Gastrocnemius medialis (tissue), 4 donors: ENCODE results near the gene CA4. TPM values are rescaled to one million over a fixed set of nuclear protein-coding genes. Genes with fewer than 3 reads are reported as not detected.

Experiments used
- ATAC-seq, 2 donors: fragments of 150-250 bp; one replicate each; pipeline ENCODE4 v1.9.1; 2016
- DNase-seq, 2 donors: peaks; one replicate each; pipeline ENCODE4 v3.0.0-alpha.2; 2019
- H3K27ac ChIP-seq, 4 donors: fragments of 200-600 bp; sonication (generic); 1 replicate in 1 of 4; 2 replicates in 3 of 4; pipeline ENCODE4 v1.5.1; 2016 to 2018; ENCODE audit warnings: mild to moderate bottlenecking in 2 of 4, moderate library complexity in 1 of 4
- H3K27me3 ChIP-seq, 3 donors: fragments of 200-600 bp; sonication (generic) in 2 of 3; 1 replicate in 1 of 3; 2 replicates in 2 of 3; pipeline versions ENCODE4 v1.5.1 to v1.6.0; 2016 to 2019; ENCODE audit warnings: mild to moderate bottlenecking in 1 of 3, moderate library complexity in 1 of 3
- H3K36me3 ChIP-seq, 2 donors: fragments of 200-600 bp; sonication (generic) in 1 of 2; one replicate each; pipeline ENCODE4 v1.5.1; 2017 to 2018
- H3K4me1 ChIP-seq, 2 donors: fragments of 200-600 bp; sonication (generic) in 1 of 2; one replicate each; pipeline ENCODE4 v1.5.1; 2016 to 2017; ENCODE audit warnings: mild to moderate bottlenecking in 2 of 2
- H3K4me3 ChIP-seq, 4 donors: fragments of 200-600 bp; sonication (generic) in 3 of 4; 1 replicate in 1 of 4; 2 replicates in 3 of 4; pipeline ENCODE4 v1.5.1; 2016 to 2019; ENCODE audit warnings: mild to moderate bottlenecking in 2 of 4
- H3K9me3 ChIP-seq, 3 donors: fragments of 200-600 bp; sonication (generic) in 2 of 3; 1 replicate in 1 of 3; 2 replicates in 2 of 3; pipeline ENCODE4 v1.5.1; 2016 to 2019
- POLR2A ChIP-seq, 2 donors: fragments of 450-650 bp; IDR thresholded peaks; one replicate each; pipeline ENCODE4 v1.6.1; 2017; ENCODE audit warnings: antibody characterized with exemption in 2 of 2, mild to moderate bottlenecking in 2 of 2, moderate library complexity in 2 of 2
- in situ Hi-C, 4 donors: fragments of 200-750 bp; cut with MboI; loops; one replicate each; pipeline versions ENCODE4 v1.15.0 to v1.8.0; 2017; ENCODE audit warnings: low sequenced_read_pairs in 4 of 4
- intact Hi-C: fragments of 100-400 bp; cut with DNase I; formaldehyde crosslinking; loops from one replicate; pipeline ENCODE4 v1.15.1; 2023; ENCODE audit warnings: low total_unique reads
- total RNA-seq, 4 donors: library from RNA; depleted of rRNA; stranded (reverse); fragments of >200 nt; gene quantifications; one replicate each; pipeline versions ENCODE4 v1.1.0 to v1.2.3, GENCODE V29; 2016
- TF ChIP-seq, protein P1 (sequence below), 5 experiments: fragments of 450-650 bp in 3 of 5; fragments of 200-600 bp in 2 of 5; sonication (generic) in 2 of 5; IDR thresholded peaks in 4 of 5; conservative IDR thresholded peaks in 1 of 5; 1 replicate in 4 of 5; 2 replicates in 1 of 5; pipeline ENCODE4 v1.5.1; 2016 to 2019; ENCODE audit warnings: antibody characterized with exemption in 5 of 5, mild to moderate bottlenecking in 3 of 5, moderate library complexity in 3 of 5

Gene CA4
- total RNA-seq, 4 donors from 2014 or later: 6.1 to 9.2 (median 7.2) TPM

DNA sequence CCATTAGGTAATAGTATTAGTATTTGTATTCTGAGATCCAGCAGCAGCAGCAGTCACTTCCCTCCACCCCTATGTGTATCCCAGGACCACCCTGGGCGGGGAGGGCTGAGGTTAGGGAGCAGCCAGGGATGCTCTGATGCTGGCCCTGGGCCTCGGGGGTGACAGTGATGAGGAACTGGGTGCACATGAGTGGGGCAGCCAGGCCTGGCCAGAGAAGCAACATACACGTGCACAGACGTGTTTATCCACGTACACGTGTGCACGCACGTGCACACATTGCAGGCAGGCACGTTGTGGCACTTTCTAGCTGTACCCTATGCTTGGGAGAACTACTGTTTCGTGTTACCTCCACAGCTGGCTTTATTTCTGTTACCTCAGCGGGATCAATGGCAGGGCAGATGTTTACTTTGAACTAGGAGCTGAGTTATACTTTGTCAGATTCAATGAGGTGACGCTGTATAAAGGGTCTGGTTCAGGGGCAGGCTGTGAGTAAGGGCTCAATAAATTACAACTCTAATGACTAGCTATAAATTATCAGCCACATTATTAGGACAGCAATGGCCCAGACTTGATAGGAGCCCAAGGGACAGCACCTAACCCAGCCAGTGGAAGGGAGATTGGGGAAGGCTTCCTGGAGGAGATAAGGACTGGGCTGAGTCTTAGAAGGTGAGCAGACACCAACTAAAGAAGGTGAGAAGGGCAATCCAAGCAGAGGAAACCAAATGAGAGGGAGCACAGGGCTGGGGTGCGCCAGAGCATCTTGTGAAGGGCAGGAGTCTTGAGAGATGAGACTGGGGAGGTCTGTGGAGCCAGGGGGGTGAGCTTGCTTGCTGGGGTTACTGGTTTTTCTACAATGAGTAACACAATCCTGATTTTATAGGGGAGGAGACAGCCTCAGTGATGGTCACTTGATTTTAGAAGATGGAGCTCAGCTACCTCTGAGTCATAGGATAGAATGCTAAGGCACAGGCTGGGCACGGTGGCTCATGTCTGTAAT is 22.4 kb upstream of the CA4 start:
- ATAC-seq: no peak

DNA sequence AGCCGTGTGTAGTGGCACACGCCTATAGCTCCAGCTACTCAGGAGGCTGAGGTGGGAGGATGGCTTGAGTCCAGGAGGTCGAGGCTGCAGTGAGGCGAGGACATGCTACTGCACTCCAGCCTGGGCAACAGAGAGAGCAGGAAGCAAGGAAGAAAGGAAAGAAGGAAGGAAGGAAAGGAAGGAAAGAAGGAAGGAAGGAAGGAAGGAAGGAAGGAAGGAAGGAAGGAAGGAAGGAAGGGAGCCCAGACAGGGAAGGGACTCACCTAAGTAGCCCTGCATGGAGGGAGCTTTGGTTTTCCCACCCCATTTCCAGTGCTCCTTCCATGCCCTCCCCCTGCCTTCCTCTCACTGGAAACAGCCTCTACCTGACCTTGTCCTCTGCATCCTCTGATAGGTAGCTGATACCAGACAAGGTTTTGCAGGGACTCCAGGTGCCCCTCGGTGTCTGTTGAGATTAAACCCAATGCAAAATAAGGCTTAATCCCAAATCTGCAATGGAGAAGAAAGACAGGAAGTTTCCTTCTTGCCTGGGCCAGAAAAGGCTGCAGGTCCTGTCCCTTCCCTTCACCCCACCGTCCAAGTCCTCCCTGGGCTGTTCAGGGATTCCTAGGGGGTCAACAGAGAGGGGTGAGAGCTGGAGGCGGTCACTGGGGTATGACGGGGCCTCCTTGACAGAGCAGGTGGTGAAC is 21.5 kb upstream of the CA4 start:
- intact Hi-C loops: no loop called here
- Histone ChIP-seq H3K9me3 (no peaks in the 10 kb centered on the region), H3K4me1 (no peaks in the 10 kb centered on the region), H3K27ac (no peak overlapping the region), H3K27me3 (no peaks in the 10 kb centered on the region), H3K4me3 (no peak overlapping the region), H3K36me3 (no peaks in the 10 kb centered on the region)
- DNase-seq (no peak), ATAC-seq (no peak)
- TF ChIP-seq, protein P1, sequence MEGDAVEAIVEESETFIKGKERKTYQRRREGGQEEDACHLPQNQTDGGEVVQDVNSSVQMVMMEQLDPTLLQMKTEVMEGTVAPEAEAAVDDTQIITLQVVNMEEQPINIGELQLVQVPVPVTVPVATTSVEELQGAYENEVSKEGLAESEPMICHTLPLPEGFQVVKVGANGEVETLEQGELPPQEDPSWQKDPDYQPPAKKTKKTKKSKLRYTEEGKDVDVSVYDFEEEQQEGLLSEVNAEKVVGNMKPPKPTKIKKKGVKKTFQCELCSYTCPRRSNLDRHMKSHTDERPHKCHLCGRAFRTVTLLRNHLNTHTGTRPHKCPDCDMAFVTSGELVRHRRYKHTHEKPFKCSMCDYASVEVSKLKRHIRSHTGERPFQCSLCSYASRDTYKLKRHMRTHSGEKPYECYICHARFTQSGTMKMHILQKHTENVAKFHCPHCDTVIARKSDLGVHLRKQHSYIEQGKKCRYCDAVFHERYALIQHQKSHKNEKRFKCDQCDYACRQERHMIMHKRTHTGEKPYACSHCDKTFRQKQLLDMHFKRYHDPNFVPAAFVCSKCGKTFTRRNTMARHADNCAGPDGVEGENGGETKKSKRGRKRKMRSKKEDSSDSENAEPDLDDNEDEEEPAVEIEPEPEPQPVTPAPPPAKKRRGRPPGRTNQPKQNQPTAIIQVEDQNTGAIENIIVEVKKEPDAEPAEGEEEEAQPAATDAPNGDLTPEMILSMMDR (IDR thresholded peaks at IDR 0.05 in 4 of 5, conservative IDR thresholded peaks at IDR 0.05 in 1 of 5): no peak
- TF ChIP-seq POLR2A (IDR thresholded peaks at IDR 0.05): no peak
- in situ Hi-C loops: loop anchor here in 3 of 4 donors (25.0 kb wide), 1 partner anchor 309 kb away; no protein-coding TSS in a partner anchor

More for the DNA sequence above, 22.4 kb upstream of the CA4 start:
- intact Hi-C loops: no loop called here
- Histone ChIP-seq H3K9me3 (no peaks in the 10 kb centered on the region), H3K27ac (no peak overlapping the region), H3K27me3 (no peaks in the 10 kb centered on the region), H3K4me3 (no peak overlapping the region), H3K4me1 (no peaks in the 10 kb centered on the region), H3K36me3 (no peaks in the 10 kb centered on the region)
- in situ Hi-C loops: loop anchor here in 3 of 4 donors (25.0 kb wide), 1 partner anchor 310 kb away; no protein-coding TSS in a partner anchor
- DNase-seq: peak in 1 of 2 donors; percentile 5
- TF ChIP-seq, protein P1 (IDR thresholded peaks at IDR 0.05 in 4 of 5, conservative IDR thresholded peaks at IDR 0.05 in 1 of 5): no peak
- TF ChIP-seq POLR2A (IDR thresholded peaks at IDR 0.05): no peak

DNA sequence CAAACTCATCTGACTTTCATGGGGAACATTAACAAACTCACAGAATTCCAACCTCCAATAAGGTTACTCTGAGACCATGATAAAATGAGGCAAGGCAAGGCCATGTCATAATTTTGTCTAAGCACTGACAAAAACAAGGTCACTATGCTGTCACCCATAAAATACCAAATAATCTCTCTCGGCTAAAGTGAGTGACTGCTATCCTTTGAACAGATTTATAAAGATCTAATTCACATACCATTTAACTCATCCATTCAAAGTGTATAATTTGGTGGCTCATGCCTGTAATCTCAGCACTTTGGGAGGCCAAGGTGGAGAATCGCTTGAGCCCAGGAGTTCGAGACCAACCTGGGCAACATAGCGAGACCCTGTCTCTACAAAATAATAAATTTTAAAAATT is 20.6 kb upstream of the CA4 start:
- TF ChIP-seq POLR2A (IDR thresholded peaks at IDR 0.05): no peak
- no peak overlapping the region for H3K4me3 ChIP-seq
- no peaks in the 10 kb centered on the region for H3K9me3 ChIP-seq
- no peaks in the 10 kb centered on the region for H3K36me3 ChIP-seq
- H3K4me1 ChIP-seq: peaks cover 2 to 4% of the 10 kb centered on the region in 2 donors
- in situ Hi-C loops: loop anchor here in 3 of 4 donors (25.0 kb wide), 1 partner anchor 308 kb away; no protein-coding TSS in a partner anchor
- DNase-seq: no peak
- no peak for ATAC-seq
- no peaks in the 10 kb centered on the region for H3K27me3 ChIP-seq
- no peak overlapping the region for H3K27ac ChIP-seq
- intact Hi-C loops: no loop called here

DNA sequence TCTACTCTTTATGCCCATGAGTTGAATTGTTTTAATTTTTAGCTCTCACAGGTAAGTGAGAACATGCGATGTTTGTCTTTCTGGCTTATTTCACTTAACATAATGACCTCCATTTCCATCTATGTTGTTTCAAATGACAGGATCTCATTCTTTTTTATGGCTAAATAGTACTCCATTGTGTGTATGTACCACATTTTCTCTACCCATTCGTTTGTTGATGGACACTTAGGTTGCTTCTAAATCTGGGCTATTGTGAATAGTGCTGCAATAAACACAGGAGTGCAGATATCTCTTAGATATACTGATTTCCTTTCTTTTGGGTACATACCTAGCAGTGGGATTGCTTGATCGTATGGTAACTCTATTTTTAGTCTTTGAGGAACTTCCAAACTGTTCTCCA is 19.3 kb upstream of the CA4 start:
- intact Hi-C loops: no loop called here
- DNase-seq: no peak
- in situ Hi-C loops: loop anchor here in 3 of 4 donors (25.0 kb wide), 1 partner anchor 307 kb away; no protein-coding TSS in a partner anchor
- ATAC-seq: no peak
- Histone ChIP-seq H3K4me3 (no peak overlapping the region), H3K36me3 (no peaks in the 10 kb centered on the region), H3K9me3 (no peaks in the 10 kb centered on the region), H3K27ac (no peak overlapping the region), H3K27me3 (no peaks in the 10 kb centered on the region), H3K4me1 (peaks cover 10% of the 10 kb centered on the region in 2 donors)
- TF ChIP-seq, protein P1 (IDR thresholded peaks at IDR 0.05 in 4 of 5, conservative IDR thresholded peaks at IDR 0.05 in 1 of 5): no peak
- no peak for TF ChIP-seq POLR2A (IDR thresholded peaks at IDR 0.05)
